Skin of body (tissue), 2 donors: ENCODE results near the gene SPDEF. TPM values are rescaled to one million over a fixed set of nuclear protein-coding genes. Genes with fewer than 3 reads are reported as not detected.

Source experiments
- DNase-seq: peaks from one replicate; lab custom pipeline; 2025; lab: John Stamatoyannopoulos, UW
- total RNA-seq: library from RNA; depleted of rRNA; stranded (reverse); fragments of >200 nt; gene quantifications from one replicate; pipeline ENCODE4 v1.2.3, GENCODE V29; 2014

SPDEF gene
- 0.89 TPM for total RNA-seq

DNA sequence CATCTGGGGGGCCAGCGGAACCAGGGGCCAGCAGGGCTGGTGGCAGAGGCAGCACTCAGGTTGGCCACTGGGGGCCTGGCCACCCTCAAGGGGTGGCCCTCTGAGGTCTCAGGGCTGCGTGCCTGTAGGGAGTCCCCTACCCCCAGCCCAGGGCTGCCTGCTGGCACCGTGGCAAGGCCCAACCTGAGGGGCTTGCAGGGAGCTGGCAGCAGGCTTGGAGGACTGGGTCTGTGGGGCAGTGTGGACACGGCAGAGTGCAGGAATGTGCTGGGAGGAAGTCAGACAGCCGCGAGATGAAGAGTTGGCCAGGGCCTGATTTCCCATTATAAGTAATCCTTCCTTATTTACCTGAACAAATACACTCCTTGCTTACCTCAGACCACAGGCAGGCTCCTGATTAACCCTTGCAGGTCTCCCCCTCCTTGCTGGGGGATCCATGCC lies at the start of gene SPDEF:
TSS of gene SPDEF (minus strand) at position 299 of the 441 bp plus-strand sequence. CDS start 11,874 bp downstream, outside the sequence.
- no peak for DNase-seq

DNA sequence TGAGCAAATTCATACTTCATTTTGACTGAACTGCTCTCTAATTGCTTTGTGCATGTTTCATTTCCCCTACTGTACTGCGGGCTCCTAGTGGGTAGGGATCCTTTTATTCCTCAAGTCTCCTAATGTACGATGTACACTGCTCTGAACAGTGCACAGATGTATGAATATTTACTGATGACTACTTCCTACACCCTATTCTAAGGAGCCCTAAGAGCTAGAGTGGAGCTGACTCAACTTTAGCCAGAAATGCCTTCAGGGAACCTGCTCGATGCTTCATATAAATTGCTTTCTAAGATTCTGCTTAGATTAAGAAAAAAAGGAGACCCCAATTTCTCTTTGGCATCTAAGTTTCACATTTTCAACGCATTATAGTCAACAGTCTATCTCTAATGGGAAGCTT lies 47.6 kb upstream of the SPDEF start:
- no peak for DNase-seq

- no peak for DNase-seq
These were observed 46.4 kb upstream of the SPDEF start for GRCh38 chr6:34602318-34603111.

DNA sequence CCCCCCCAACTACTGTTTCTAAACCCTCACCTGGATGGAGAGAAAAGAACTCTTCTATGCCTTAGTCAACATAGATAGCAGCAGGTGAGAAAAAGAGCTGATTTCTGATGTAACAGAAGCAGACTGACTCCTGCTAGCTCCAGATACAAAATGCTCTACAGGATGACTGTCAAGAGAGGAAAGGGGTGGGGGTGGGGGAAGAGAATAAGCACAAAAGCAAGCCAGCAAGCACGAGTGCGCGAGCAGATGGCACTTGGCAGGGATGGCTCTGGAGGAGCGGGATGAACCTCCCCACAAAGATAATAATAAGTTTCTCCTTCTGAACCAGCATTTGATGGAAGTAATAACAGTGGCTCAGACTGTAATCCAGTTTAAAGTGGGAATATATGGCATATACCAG lies 45.6 kb upstream of the SPDEF start:
- no peak for DNase-seq

GRCh38 chr6:34600796-34601195 lies 44.7 kb upstream of the SPDEF start:
- DNase-seq: no peak

DNA sequence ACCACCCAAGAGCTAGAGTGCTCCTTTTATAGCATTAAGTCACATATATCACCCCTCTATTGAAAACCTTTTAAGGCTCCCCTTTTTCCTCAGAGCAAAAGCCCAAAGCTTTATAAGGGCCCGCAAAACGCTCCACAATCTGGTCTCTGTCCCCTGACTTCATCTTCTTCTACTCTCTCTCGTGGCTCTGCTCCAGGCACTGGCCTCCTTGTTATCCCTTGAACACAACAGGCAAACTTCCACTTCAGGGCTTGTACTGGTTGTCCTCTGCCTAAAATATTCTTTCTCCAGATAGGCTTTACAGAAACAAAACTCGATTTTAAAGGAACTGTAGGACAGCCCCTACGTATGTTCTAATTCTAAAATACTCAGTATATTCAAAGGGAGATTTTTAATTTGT lies 44.0 kb upstream of the SPDEF start:
- DNase-seq: no peak

- no peak for DNase-seq
These were observed 42.6 kb upstream of the SPDEF start for GRCh38 chr6:34598712-34599111.

GRCh38 chr6:34597605-34598353 lies 41.6 kb upstream of the SPDEF start:
- DNase-seq: no peak

DNA sequence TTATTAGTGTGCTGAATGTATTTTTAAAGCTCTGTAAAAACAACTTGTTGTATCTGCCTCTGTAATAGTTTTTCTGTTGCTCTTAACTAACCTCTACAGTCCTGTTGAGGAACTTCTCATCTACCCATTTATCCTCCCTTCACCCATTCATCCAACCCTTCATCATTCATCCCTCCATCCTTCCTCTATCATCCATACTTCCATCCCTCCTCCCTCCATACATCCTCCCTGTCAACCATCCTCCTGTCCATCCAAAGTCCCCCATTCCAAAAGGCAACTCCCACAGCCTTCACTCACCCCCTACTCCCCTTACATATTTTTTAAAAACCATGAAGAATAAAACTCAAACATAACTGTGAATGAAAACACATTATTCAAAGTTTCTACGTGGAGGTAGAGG lies 40.7 kb upstream of the SPDEF start:
- no peak for DNase-seq

DNA sequence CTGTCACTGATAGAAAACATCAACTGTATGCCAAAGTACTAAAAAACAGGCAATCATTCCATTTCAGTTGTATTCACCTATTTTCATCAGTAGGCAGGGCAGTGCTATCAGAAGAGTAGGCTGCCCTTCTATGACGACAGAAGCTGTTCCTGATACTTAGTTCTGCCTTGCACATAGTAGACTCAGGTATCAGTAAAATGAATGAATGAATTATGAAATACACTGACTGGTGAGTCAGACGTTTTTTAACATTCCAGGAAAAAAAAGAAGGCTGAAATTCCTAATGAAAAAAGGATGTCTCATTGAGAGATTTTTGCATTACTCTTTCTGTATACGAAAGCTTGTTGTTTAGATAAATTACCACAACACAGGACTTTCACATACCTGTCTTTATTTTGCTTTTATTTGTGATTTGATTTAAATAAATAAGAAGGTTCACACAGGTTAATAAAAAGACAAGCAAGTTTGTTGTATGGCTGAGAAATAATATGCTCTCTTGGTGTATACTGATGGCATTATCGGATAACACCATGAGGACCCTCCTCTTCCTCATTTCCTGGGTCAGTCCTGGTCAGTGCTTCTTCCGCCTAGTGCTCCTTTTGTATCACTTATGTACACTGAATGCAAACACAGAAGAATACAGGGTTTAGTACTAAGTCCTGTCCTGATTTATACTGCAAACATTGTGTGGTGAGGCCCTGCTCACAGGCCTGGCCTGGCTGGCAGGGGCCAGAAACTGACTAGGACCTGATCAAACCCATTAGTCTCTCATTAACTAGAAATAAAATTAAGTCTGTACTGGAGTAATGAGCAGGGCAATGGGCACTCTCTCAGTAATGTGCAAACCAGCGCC lies 39.4 kb upstream of the SPDEF start:
- no peak for DNase-seq

GRCh38 chr6:34593701-34594100 lies 37.6 kb upstream of the SPDEF start:
- DNase-seq: no peak

GRCh38 chr6:34592208-34592952 lies 36.3 kb upstream of the SPDEF start:
- DNase-seq: no peak

DNA sequence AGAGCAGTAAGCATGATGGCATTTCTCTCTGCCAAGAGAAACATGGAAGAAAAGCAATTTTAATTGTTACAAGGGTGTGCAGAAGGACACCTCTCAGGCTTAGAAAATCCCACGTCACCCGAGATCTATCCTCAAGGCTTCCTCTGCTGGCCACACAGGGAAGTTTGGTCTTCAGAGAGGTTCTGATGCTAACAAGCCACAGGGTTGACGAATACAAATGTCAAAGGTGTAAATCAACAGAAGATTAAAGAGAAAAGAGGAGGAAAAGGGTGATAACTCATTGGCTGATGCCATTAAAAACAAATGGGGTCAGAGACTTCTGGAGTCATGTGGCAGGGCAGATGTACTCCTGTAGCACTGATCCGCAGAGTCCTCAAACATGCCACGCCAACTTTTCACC lies 33.6 kb upstream of the SPDEF start:
- DNase-seq: no peak

GRCh38 chr6:34589140-34589539 lies 33.0 kb upstream of the SPDEF start:
- no peak for DNase-seq

GRCh38 chr6:34587851-34588250 lies 31.7 kb upstream of the SPDEF start:
- DNase-seq: no peak

- DNase-seq: no peak
These were observed 31.2 kb upstream of the SPDEF start for GRCh38 chr6:34587325-34587724.

GRCh38 chr6:34586327-34587040 lies 30.4 kb upstream of the SPDEF start:
- no peak for DNase-seq

DNA sequence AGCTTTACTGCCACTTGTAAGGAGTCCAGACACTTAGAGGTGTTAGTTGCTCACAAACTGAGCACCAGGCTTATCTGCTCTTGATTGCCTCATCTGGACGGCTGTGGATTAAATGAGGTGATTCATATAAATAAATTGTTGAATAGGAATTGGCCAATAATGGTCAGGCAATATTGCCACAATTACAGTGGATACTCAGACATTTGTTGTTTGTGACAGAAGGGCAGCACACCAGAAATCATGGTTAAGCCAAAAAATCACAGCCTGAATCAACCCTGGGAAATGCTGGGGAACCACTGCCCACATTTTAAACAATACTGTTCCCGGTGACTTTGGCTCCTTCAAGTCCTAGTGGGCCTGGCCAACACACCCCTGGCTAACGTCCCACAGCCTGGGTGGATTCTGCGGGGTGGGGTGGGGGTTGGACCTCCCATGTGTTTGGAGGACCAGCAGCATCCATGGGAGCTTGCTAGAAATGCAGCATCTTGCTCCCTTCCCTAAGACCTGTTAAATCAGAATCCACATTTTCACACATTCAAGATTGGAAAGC lies 29.5 kb upstream of the SPDEF start:
- DNase-seq: no peak

DNA sequence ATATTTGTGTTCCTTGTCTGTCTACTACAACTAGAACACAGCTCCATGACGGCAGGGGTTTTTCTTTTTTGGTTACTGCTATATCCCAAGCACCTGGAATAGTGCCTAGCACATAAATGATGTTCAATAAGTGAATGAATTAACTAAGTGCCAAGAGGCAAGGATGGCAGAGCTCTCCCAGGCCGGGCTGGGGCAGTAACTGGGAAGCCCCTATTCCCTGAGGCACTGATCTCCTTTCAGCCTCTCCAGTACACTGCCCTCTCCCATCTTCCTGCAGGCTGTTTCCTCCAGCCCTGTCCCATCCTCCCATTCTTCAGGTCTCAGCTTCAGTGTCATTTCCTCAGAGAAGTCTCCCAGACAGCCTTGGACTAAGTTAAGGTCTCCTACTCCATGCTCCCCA lies 29.0 kb upstream of the SPDEF start:
- no peak for DNase-seq

GRCh38 chr6:34584694-34585093 lies 28.6 kb upstream of the SPDEF start:
- no peak for DNase-seq
